Measurements from ENCODE around the gene MEX3A.

DNA sequence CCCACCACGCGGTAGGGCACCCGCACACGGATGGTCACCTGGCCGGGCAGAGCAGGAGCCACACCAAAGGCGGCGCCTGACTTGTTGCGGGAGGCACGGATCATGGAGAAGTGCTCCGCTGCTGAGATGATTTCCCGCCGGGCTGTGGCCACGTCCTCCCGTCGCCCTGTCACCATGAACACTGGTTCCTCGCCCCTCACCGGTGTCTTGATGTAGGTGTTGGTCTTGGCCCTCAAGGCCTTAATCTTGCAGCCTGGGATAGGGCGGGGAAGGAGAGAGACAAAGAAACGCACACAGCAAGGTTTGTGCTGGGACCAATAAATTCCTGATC is 4.9 kb downstream of the MEX3A start:
- TF ChIP-seq, protein P1, sequence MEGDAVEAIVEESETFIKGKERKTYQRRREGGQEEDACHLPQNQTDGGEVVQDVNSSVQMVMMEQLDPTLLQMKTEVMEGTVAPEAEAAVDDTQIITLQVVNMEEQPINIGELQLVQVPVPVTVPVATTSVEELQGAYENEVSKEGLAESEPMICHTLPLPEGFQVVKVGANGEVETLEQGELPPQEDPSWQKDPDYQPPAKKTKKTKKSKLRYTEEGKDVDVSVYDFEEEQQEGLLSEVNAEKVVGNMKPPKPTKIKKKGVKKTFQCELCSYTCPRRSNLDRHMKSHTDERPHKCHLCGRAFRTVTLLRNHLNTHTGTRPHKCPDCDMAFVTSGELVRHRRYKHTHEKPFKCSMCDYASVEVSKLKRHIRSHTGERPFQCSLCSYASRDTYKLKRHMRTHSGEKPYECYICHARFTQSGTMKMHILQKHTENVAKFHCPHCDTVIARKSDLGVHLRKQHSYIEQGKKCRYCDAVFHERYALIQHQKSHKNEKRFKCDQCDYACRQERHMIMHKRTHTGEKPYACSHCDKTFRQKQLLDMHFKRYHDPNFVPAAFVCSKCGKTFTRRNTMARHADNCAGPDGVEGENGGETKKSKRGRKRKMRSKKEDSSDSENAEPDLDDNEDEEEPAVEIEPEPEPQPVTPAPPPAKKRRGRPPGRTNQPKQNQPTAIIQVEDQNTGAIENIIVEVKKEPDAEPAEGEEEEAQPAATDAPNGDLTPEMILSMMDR (IDR thresholded peaks at IDR 0.05), result no peak
- no peak for TF ChIP-seq POLR2A (IDR thresholded peaks at IDR 0.05)

All from tibial nerve (tissue), 3 donors.